GM19463 (cell line): Measurements from ENCODE around the gene TERF2IP.

Experiments
- ATAC-seq: cut with Tn5 transposase; IDR thresholded peaks from one replicate; pipeline ENCODE4 v1.9.1; 2021; ENCODE audit warnings: mild to moderate bottlenecking, moderate library complexity; ENCODE audit not compliant: unreplicated experiment

TERF2IP gene, protein sequence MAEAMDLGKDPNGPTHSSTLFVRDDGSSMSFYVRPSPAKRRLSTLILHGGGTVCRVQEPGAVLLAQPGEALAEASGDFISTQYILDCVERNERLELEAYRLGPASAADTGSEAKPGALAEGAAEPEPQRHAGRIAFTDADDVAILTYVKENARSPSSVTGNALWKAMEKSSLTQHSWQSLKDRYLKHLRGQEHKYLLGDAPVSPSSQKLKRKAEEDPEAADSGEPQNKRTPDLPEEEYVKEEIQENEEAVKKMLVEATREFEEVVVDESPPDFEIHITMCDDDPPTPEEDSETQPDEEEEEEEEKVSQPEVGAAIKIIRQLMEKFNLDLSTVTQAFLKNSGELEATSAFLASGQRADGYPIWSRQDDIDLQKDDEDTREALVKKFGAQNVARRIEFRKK

DNA sequence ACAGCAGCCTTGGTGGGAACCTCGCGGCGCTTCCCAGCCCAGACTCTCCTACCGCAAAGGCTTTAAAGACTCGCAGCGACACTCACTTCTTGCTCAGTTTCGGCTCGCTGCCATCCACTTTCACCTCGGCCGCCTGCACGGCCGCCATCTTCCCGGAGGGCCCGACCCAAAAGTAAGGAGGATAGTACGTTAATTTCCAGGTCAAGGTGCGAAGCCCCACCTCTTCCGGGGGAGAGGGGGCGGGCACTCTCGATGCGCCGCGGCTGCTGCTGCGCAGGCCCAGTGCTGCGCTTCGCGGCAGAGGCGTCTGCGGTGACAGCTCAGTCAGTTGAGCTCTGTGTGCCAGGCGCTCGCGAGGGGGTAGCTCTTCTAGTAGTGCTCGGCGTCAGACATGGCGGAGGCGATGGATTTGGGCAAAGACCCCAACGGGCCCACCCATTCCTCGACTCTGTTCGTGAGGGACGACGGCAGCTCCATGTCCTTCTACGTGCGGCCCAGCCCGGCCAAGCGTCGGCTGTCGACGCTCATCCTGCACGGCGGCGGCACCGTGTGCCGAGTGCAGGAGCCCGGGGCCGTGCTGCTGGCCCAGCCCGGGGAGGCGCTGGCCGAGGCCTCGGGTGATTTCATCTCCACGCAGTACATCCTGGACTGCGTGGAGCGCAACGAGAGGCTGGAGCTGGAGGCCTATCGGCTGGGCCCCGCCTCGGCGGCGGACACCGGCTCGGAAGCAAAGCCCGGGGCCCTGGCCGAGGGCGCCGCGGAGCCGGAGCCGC, at the start of gene TERF2IP, which contains the start of gene KARS1:
Gene TERF2IP (plus strand): TSS at position 282 of the 773 bp plus-strand sequence. CDS start 110 bp downstream, at position 392.
Gene KARS1 (minus strand): TSS at position 174 of the 773 bp plus-strand sequence. CDS start 26 bp downstream, at position 148.
- peak; percentile 82 for ATAC-seq

DNA sequence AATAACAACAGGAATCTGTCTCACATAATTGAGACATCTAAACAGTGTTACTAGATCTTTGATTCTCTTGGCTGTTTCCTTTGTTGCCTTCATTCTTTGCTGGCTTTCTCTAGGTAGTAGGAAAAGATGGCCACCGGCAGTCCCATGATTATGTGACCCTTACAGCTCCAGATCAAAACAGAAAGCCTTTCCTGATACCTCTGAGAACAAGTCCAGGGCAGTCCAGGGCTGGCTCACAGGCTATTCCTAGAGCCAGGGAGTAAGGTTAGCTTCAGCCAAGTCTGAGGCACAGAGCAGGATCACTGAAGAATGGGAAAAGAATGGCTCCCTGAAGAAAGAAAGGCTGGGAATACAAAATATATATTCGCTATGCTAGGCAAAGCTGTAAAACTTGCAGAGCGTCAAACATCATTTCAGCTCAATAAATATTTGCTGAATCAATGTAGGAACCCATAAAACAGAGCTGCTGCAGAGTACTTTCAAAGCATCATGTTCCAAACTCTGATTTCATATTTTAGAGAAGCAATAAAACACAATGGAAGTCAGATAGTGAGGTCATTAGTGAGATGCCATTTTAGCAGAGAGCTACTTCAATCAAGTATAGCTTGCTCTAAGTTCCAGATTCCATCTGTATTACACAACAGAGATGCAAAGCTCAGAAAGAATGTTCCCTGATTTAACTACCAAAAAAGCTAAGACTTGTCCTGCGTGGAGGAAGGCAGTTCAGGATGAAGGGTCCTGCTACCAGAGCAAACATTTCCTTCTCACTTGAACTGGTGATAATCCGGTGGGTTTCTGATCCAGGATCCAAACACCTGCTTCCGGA, 47.9 kb upstream of the TERF2IP start:
- no peak for ATAC-seq

DNA sequence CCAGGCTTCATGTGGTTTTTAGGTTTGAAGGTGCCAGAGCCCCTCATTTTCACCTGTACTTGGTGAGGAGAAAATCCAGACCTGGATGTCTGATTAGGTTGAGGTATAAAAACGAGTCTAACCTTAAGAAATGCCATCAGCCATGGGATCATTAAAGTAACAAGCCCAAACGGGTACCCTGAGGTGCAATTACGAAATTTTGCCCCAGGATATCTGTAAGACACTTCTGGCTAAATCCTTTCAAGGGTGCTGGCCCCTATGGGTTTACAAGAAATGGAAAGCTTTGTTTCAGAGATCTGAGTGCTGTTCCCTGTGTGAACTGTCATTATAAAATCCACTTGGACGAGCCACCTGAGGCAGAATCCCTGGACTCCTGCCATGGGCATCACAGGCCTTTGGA, 44.3 kb upstream of the TERF2IP start:
- no peak for ATAC-seq

DNA sequence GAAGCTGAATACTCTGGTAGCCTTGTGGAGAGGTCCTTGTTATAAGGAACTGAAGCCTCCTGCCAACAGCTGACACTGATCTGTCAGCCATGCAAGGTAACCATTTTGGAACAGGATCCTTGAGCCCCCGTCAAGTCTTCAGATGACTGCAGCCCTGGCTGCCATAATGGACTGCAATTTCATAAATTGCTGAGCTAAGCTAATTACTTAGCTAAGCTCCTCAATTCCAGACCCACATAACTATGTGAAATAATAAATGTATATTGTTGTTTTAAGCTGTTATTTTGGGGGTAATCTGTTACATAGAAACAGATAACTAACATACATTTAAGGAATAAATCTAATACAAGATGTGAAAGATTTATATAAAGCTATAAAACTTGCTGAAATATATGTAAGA, 41.1 kb upstream of the TERF2IP start:
- ATAC-seq, result no peak

DNA sequence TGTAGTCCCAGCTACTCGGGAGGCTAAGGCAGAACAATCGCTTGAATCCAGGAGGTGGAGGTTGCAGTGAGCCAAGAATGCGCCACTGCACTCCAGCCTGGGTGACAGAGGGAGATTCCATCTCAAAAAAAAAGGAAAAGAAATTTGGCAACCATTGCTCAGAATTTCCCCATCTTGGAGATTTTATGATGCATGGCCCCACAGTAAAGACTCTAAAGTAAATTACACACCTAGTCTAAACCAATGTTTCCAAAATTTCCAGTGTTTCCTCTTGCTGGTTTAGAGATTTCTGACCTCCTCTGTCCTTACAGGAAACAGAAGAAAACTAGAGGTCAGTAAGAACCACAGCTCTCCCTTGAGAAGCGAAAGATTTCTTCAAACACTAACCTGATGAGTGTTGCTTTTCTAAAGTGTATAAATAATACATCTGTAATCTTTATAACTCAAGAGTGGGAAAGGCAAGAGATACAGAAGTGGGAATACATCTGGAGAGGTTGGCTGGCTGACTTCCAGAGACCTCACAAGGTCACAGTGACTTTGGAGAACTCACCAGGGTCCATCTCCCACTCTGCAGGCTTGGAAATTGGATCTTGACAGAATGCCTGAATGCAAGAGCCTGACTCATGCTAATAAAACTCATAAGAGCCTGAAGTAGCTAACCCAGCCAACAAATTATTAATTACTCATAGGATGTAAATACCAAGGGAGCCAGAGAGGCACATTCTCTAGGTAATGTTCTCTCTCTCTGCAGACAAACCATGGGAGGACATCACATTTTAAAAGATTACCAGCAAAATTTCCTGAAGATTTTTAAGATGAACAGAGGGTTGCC, 33.3 kb upstream of the TERF2IP start:
- ATAC-seq, result no peak

DNA sequence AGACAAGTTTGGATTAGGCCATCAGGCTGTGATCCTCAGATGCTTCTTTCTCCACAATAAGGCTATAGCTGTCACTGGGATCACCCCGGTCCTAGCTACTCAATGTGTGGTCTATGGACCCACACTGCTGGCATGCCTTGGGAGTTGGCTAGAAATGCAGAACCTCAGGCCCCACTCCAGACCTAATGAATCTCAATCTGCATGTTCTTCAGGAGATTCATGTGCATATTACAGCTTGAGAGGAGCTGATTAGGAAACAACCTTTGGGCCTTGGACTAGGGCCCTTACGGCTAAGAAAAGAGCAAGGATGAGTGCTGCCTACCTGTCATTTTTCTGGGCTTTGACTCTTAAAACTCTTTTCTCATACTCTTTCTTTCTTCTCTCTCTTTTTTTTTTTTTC, 32.0 kb upstream of the TERF2IP start:
- ATAC-seq, result no peak

DNA sequence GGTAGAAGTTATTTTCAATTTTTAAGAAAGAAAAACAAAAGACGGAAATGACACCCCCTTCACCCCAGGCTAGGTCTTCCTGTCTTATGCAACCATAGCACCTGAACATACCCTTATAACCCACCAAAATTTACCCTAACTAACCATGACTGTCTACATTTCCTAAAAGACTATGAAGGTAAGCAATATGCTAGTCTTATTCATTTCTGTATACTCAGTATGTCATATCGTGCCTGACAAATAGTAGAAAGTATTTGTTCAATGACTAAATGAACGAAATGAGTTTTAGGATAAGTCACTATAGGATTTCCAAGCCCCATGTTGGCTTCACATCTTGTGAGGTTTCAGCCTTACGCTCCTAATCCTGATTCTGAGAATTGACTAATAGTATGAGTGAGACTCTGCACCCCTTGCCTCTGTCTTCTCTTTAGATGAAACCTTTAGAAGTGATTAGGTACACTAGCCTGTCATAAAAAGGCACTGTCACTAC, 31.0 kb upstream of the TERF2IP start:
- no peak for ATAC-seq

DNA sequence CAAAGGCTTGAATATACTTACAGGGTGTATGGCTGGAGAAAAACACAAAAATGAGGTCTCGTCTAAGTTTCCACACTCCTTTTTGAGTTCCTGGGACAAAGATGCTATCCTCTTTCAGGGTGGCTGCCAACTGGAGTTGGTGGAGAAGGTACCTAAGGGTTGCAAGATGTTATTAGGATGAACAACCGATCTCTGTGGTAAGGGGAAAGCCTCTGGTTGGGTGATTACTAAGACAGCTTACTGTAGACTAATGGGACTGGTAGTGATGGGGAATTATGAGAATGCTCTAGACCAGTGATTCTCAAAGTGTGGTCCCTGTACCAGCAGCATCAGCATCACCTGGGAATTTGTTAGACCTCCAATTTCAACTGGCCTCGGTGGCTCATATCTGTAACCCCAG, 30.5 kb upstream of the TERF2IP start:
- ATAC-seq, result no peak

DNA sequence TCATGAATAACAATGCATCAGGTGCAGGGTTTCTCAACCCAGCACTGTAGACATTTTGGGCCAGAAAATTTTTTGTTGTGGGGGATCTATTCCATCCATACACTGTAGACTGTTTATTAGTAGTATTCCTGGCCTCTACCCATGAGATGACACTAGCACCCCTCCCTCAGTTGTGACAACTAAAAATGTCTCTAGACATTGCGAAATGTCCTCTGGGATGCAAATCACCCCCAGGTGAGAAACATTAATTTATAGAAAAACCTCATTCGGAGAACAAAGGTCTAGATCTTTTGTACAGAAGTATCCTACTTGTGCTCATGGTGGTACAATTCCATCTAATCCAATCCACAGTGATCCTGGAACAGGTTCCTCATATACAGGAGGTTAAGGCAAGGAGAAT, 28.8 kb upstream of the TERF2IP start:
- ATAC-seq, result no peak

DNA sequence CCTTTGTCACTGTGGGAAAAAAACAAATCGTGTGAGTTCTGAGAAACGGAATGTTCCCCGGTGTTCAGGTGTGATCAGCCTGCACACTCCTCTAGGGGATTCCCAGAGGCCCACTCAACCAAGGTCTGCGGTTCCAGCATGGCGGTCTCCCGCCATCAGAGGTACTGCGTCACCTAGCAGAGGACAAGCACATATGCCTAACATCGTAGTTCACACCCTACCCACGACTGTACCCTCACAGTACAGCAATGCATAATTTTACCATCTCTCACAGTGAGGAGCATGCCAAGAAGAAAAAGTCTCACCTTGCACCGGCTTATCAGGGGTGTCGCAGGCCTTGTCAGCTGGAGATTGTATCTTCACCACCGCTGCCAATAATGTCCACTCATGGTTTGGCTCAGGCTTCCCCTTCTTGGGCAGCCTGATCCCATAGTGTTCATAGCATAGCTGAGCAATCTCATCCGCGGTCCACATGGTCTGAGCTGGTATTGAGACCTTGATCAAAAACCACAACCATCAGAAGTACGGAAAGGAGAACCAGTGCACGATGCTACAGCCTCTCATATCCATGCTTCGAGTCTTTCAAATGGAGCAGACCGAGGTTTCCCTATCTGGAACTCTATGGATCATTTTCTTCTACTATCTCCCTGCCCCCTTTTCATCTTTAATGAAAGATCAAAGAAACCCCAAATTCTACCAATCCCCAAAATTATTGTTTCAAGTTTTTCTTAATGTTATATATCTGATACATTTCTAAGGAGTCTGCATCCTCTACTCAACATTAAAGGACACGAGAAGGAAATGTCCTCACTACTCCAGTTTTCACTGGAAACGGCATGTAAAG, 27.0 kb upstream of the TERF2IP start:
- no peak for ATAC-seq

DNA sequence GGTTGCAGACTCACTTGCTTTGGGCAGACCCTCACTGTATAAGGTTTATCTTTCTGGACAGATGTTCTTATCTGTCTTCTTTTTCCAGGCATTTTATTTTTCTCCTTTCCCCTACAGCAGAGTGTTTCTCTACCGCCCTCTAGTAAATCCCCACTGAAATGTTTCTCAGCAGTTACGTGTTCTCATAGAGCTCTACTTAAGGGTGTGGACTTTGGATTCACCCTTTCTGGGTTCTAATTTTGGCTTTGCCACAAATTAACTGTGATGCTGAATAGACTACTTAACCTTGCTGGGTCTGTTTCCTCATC, 26.4 kb upstream of the TERF2IP start:
- no peak for ATAC-seq

DNA sequence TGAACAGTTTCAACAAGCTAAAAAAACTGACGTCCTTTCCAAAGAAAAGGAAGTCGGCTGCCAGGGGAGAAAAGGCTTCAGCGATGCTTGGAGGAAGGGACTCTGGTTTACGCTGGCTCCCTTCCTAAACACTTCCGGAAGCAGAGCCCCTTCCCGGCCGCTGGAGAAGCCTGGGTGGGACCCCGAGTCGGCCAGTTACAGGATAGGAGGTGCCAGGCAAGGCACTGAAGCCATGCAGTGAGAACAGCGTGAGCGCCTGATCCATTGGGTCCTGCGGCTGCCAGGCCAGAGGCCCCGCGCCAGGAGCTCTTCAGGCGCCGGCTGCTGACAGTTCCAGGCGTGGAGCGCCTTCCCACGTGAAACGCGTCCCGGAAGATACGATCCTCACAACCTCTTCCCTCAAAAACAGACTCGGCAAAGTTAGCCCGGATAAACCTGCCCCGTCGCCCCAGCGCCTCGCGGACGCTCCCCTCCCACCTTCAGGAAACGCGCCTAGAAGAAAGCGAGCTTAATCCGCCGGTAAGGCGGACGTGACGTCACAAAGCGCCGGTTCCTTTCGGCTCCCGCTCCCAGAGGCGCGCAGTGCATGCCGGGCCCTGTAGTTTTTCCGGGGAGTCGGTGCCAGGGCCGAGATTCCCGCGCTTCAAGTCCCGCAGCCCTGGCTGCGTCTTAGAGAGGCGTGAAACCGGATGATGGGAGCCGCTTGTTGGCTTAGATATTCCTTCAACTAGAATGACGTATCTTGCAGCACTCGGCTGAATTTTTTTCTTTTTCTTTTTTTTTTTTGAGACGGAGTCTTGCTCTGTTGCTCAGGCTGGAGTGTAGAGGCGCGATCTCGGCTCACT, 24.6 kb upstream of the TERF2IP start, which contains the start of gene ADAT1:
Gene ADAT1 (minus strand): TSS at position 521 of the 845 bp plus-strand sequence. CDS start 2,482 bp downstream, outside the sequence.
- peak; percentile 89 for ATAC-seq

DNA sequence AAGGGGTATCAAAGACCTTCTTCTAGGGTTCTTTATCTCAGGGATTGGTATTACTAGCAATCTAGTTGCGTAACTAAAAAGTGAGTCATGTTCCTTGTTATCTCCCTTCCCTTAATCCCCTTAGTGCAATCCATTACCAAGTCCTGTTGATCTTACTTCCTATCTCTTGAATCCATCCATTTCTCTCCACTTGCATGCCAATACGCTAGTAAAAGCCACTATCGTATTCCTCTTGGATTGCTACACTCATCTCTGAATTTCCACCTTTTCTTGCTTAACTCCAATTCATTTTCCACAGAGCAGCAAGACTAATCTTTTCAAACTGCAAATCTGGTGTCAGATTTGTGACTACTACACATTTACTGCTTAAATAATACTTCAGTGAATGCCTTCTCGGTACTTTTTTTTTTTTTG, 22.6 kb upstream of the TERF2IP start:
- ATAC-seq, result no peak

DNA sequence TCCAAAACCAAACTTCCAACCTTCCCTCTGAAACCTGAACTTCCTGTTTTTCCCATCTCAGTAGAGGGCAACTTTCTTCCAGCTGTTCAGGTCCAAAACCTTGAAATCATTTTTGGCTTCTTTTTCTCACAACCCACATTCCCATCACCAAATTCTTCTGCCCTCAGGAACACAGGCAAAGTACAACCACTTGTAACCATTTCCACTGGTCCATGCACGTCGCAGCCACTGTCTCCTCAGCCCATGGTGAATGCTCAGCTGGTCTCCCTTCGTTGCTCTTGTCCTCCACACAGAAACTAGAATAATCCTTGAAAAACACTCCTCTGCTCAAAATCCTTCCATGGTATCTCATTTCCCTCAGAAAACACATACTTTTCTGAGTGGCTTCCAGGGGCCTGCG, 20.8 kb upstream of the TERF2IP start:
- ATAC-seq, result no peak

DNA sequence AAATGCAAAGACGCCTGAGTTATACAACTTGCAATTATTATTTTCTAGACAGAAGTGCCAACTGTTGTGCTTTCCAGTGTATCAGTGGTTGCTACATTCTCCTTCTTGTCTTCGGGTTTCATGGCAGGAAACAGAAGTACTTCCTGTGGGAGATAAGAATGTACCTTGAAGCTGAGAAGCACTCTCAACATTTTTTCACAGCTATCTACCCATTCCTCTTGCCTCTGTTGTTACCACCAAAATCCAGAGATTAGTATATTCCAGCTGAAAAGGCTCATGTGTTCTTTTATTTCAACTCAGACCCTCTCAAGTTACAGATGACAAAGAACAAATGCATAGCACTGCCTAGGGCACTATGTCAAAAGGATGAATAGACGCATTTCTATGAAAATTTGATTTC, 19.7 kb upstream of the TERF2IP start:
- no peak for ATAC-seq

DNA sequence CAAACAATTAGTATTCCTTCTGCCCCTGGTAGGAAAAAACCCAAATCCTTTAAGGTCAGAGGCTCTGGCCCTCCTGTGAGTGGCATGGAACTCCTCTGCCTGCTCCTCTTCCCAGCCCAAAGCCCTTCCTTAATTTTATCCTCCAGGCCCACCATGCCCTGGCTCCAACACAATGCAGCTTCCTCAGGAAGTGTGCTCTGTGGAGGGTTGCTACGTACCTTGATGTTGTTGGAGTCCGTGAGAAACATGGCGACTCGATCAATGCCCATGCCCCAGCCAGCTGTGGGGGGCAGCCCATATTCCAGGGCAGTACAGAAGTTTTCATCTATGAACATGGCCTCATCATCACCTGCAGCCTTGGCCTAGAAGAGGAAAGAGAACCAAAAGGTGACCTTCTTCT, 19.2 kb upstream of the TERF2IP start:
- no peak for ATAC-seq

DNA sequence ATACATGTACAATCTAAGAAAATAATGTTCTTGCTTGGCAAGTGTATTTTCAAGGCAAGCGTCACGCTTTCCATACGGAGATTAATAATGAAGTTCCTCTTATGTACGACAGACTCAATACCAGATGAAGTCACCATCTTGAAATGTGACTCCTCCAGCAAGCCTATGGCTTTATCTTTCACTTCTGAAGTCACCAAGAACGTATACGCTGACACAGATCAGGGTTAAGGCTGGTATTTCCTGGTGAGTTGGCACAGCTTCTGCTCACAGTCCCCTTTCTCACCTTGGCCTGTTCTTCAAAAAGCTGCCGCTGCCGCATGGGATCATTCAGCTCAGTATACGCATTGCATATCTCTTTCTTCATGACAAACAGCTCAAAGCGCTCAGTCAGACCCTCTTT, 18.4 kb upstream of the TERF2IP start:
- ATAC-seq, result no peak

DNA sequence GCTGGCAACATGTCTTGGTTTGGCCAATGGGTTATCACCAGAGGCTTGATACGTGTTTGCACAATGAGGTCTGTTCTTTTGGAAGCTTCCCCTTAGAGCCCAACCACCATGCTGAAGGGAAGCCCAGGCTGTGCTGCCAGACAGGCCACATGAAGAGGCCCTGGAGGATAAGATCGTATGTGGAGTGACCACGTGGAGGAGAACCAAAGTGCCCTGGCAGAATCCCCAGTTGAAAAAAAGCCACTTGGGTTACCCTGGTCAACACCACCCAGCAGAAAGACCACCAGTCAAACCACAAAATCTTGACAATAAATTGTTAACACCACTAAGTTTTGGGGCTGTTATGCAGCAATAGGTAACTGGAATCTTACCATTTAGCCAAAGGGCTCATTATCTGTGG, 17.5 kb upstream of the TERF2IP start:
- no peak for ATAC-seq
